ENCODE data around the gene SLC66A2.

The SLC66A2 gene

GRCh38 chr18:79926306-79926705, 25.1 kb downstream of the SLC66A2 start:
- no peak for DNase-seq (ENCODE audit: low read depth in 1 of 2, low spot score in 1 of 2)

GRCh38 chr18:79924814-79925731, 26.4 kb downstream of the SLC66A2 start:
- TF ChIP-seq CTCF (IDR thresholded peaks at IDR 0.05; ENCODE audit: insufficient read depth, low read length): no peak
- TF ChIP-seq REST (IDR thresholded peaks at IDR 0.05; ENCODE audit: insufficient replicate concordance, low read depth): no peak
- TF ChIP-seq POLR2AphosphoS5 (IDR thresholded peaks at IDR 0.05; ENCODE audit: low read depth): no peak
- no peak for TF ChIP-seq SPI1 (IDR thresholded peaks at IDR 0.05; ENCODE audit: borderline replicate concordance, low read depth)
- TF ChIP-seq GABPA (IDR thresholded peaks at IDR 0.05; ENCODE audit: low read depth): no peak
- Histone ChIP-seq H3K27ac (replicated peaks) (no peak overlapping the region), H3K4me3 (replicated peaks; ENCODE audit: insufficient read depth, low read length) (no peak overlapping the region), H3K27me3 (ENCODE audit: insufficient read depth, poor library complexity, severe bottlenecking) (no peaks in the 10 kb centered on the region)
- DNase-seq (ENCODE audit: low read depth in 1 of 2, low spot score in 1 of 2): no peak

More at GRCh38 chr18:79926306-79926705, 25.1 kb downstream of the SLC66A2 start:
- no peak for TF ChIP-seq GABPA (IDR thresholded peaks at IDR 0.05; ENCODE audit: low read depth)
- no peaks in the 10 kb centered on the region for H3K27me3 ChIP-seq (ENCODE audit: insufficient read depth, poor library complexity, severe bottlenecking)
- no peak overlapping the region for H3K4me3 ChIP-seq (replicated peaks; ENCODE audit: insufficient read depth, low read length)
- no peak overlapping the region for H3K27ac ChIP-seq (replicated peaks)

- no peaks in the 10 kb centered on the region for H3K27me3 ChIP-seq (ENCODE audit: insufficient read depth, poor library complexity, severe bottlenecking)
- no peak overlapping the region for H3K4me3 ChIP-seq (replicated peaks; ENCODE audit: insufficient read depth, low read length)
- DNase-seq (ENCODE audit: low read depth in 1 of 2, low spot score in 1 of 2): no peak
- no peak overlapping the region for H3K27ac ChIP-seq (replicated peaks)
- TF ChIP-seq POLR2AphosphoS5 (IDR thresholded peaks at IDR 0.05; ENCODE audit: low read depth): no peak
These were observed 27.4 kb downstream of the SLC66A2 start for GRCh38 chr18:79923896-79924585.

GRCh38 chr18:79922971-79923411, 28.5 kb downstream of the SLC66A2 start:
- Histone ChIP-seq H3K27ac (replicated peaks) (no peak overlapping the region), H3K4me3 (replicated peaks; ENCODE audit: insufficient read depth, low read length) (no peak overlapping the region), H3K27me3 (ENCODE audit: insufficient read depth, poor library complexity, severe bottlenecking) (no peaks in the 10 kb centered on the region)
- TF ChIP-seq GABPA (IDR thresholded peaks at IDR 0.05; ENCODE audit: low read depth) (no peak), REST (IDR thresholded peaks at IDR 0.05; ENCODE audit: insufficient replicate concordance, low read depth) (no peak), SPI1 (IDR thresholded peaks at IDR 0.05; ENCODE audit: borderline replicate concordance, low read depth) (no peak), POLR2AphosphoS5 (IDR thresholded peaks at IDR 0.05; ENCODE audit: low read depth) (no peak), CTCF (IDR thresholded peaks at IDR 0.05; ENCODE audit: insufficient read depth, low read length) (no peak)
- no peak for DNase-seq (ENCODE audit: low read depth in 1 of 2, low spot score in 1 of 2)
